SK-N-SH treated with all-trans-retinoic acid at 6 μM for 48 hours (cell line): ENCODE data around the gene KYAT1.
A peak's percentile ranks its signal among the peaks of the same experiment; 100 is the strongest.

Source experiments
- ATAC-seq: fragments of 200-7000 bp; cut with Tn5 transposase; 3 replicates; pipeline ENCODE4 v1.9.1; 2020; ENCODE audit warnings: mild to moderate bottlenecking, moderate library complexity
- ARNTL ChIP-seq: fragments of 450-650 bp; formaldehyde crosslinking; IDR thresholded peaks from 2 replicates; pipeline ENCODE4 v1.5.0; 2020; ENCODE audit warnings: low read depth, mild to moderate bottlenecking, moderate library complexity, borderline replicate concordance
- BACH2 ChIP-seq: fragments of 250-450 bp; sonication (Bioruptor Pico); IDR thresholded peaks from 2 replicates; pipeline ENCODE4 v1.9.0; 2021; ENCODE audit warnings: mild to moderate bottlenecking, borderline replicate concordance
- CSDC2 ChIP-seq: fragments of 250-450 bp; sonication (Bioruptor Pico); IDR thresholded peaks from 2 replicates; pipeline ENCODE4 v1.5.0; 2020; ENCODE audit warnings: mild to moderate bottlenecking, moderate library complexity
- CSRNP3 ChIP-seq: fragments of 250-450 bp; sonication (Bioruptor Pico); IDR thresholded peaks from 2 replicates; pipeline ENCODE4 v1.5.1; 2021; ENCODE audit warnings: mild to moderate bottlenecking, moderate library complexity
- ESRRG ChIP-seq: fragments of 250-450 bp; sonication (Bioruptor Pico); IDR thresholded peaks from 2 replicates; pipeline ENCODE4 v1.6.1; 2021; ENCODE audit warnings: mild to moderate bottlenecking
- GLIS3 ChIP-seq: fragments of 250-450 bp; sonication (Bioruptor Pico); IDR thresholded peaks from 2 replicates; pipeline ENCODE4 v1.5.0; 2020; ENCODE audit warnings: mild to moderate bottlenecking, moderate library complexity
- ISL1 ChIP-seq: fragments of 250-450 bp; sonication (Bioruptor Pico); IDR thresholded peaks from 2 replicates; pipeline ENCODE4 v2.1.2; 2022; ENCODE audit warnings: mild to moderate bottlenecking, moderate library complexity
- OSR1 ChIP-seq: fragments of 250-450 bp; sonication (Bioruptor Pico); IDR thresholded peaks from 2 replicates; pipeline ENCODE4 v1.8.0; 2022; ENCODE audit warnings: moderate library complexity, mild to moderate bottlenecking, inconsistent platforms
- POU6F1 ChIP-seq: fragments of 250-450 bp; sonication (Bioruptor Pico); IDR thresholded peaks from 2 replicates; pipeline ENCODE4 v1.8.0; 2021; ENCODE audit warnings: low read depth, mild to moderate bottlenecking, moderate library complexity, borderline replicate concordance
- PPARA ChIP-seq: fragments of 250-450 bp; sonication (Bioruptor Pico); IDR thresholded peaks from 2 replicates; pipeline ENCODE4 v1.5.0; 2020; ENCODE audit warnings: mild to moderate bottlenecking, borderline replicate concordance
- SNAI2 ChIP-seq: fragments of 250-450 bp; sonication (Bioruptor Pico); IDR thresholded peaks from 2 replicates; pipeline ENCODE4 v1.5.0; 2020; ENCODE audit warnings: mild to moderate bottlenecking, moderate library complexity
- TOX ChIP-seq: fragments of 250-450 bp; sonication (Bioruptor Pico); IDR thresholded peaks from 2 replicates; pipeline ENCODE4 v1.8.0; 2021; ENCODE audit warnings: mild to moderate bottlenecking, moderate library complexity, borderline replicate concordance
- ZC3H10 ChIP-seq: fragments of 250-450 bp; sonication (Bioruptor Pico); IDR thresholded peaks from 2 replicates; pipeline ENCODE4 v1.5.1; 2021; ENCODE audit warnings: mild to moderate bottlenecking, moderate library complexity
- ZFP3 ChIP-seq: fragments of 250-450 bp; sonication (Bioruptor Pico); IDR thresholded peaks from 2 replicates; pipeline ENCODE4 v1.5.0; 2020; ENCODE audit warnings: mild to moderate bottlenecking, moderate library complexity
- ZFP30 ChIP-seq: fragments of 450-650 bp; formaldehyde crosslinking; IDR thresholded peaks from 2 replicates; pipeline ENCODE4 v1.5.0; 2022; ENCODE audit warnings: mild to moderate bottlenecking, moderate library complexity
- ZNF565 ChIP-seq: fragments of 450-650 bp; formaldehyde crosslinking; conservative IDR thresholded peaks from 2 replicates; pipeline ENCODE4 v1.5.0; 2020; ENCODE audit warnings: low read depth, mild to moderate bottlenecking, moderate library complexity
- ZNF8 ChIP-seq: fragments of 450-650 bp; formaldehyde crosslinking; IDR thresholded peaks from 2 replicates; pipeline ENCODE4 v1.5.0; 2020; ENCODE audit warnings: mild to moderate bottlenecking, moderate library complexity
- TF ChIP-seq, protein P1 (sequence below): fragments of 250-450 bp; sonication (Bioruptor Pico); IDR thresholded peaks from 2 replicates; pipeline ENCODE4 v1.5.1; 2020; ENCODE audit warnings: low read depth, mild to moderate bottlenecking, moderate library complexity
- TF ChIP-seq, protein P2 (sequence below): fragments of 250-450 bp; sonication (Bioruptor Pico); IDR thresholded peaks from 2 replicates; pipeline ENCODE4 v1.8.0; 2020; ENCODE audit warnings: mild to moderate bottlenecking, moderate library complexity, borderline replicate concordance
- TF ChIP-seq, protein P3 (sequence below): fragments of 250-450 bp; sonication (Bioruptor Pico); IDR thresholded peaks from 2 replicates; pipeline ENCODE4 v1.5.0; 2020; ENCODE audit warnings: mild to moderate bottlenecking, moderate library complexity

Gene KYAT1

DNA sequence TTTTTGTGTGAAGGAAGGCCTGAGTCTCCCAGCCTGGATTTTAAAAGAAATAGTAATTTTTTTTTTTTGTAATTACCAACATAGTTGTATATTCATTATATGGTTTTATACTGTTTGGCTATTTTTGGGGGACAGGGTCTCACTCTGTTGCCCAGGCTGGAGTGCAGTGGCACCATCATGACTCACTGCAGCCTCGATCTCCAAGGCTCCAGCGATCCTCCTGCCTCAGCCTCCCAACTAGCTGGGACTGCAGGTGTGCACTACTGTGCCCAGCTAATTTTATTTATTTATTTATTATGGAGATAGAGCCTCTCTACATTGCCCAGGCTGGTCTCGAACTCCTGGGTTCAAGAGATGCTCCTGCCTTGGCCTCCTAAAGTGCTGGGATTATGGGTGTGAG lies 5.3 kb upstream of the KYAT1 start:
- TF ChIP-seq CSRNP3 (CRISPR knock-in tag) (no peak), GLIS3 (CRISPR knock-in tag) (no peak), SNAI2 (CRISPR knock-in tag) (no peak)
- ATAC-seq = no peak

- TF ChIP-seq ESRRG (CRISPR knock-in tag) (no peak), ZFP30 (CRISPR knock-in tag) (no peak), ZNF565 (CRISPR knock-in tag) (no peak), POU6F1 (CRISPR knock-in tag) (no peak)
- no peak for ATAC-seq
Measured at GRCh38 chr9:128886211-128886891, 4.6 kb upstream of the KYAT1 start.

- ATAC-seq = no peak
- TF ChIP-seq GLIS3 (CRISPR knock-in tag) = no peak
- TF ChIP-seq PPARA = no peak
- TF ChIP-seq ZC3H10 (CRISPR knock-in tag) = no peak
- no peak for TF ChIP-seq CSRNP3 (CRISPR knock-in tag)
- TF ChIP-seq ZFP3 (CRISPR knock-in tag) = no peak
- no peak for TF ChIP-seq OSR1 (CRISPR knock-in tag)
- TF ChIP-seq, protein P1, sequence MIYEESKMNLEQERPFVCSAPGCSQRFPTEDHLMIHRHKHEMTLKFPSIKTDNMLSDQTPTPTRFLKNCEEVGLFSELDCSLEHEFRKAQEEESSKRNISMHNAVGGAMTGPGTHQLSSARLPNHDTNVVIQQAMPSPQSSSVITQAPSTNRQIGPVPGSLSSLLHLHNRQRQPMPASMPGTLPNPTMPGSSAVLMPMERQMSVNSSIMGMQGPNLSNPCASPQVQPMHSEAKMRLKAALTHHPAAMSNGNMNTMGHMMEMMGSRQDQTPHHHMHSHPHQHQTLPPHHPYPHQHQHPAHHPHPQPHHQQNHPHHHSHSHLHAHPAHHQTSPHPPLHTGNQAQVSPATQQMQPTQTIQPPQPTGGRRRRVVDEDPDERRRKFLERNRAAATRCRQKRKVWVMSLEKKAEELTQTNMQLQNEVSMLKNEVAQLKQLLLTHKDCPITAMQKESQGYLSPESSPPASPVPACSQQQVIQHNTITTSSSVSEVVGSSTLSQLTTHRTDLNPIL (CRISPR knock-in tag) = no peak
- TF ChIP-seq ISL1 (CRISPR knock-in tag) = no peak
- no peak for TF ChIP-seq CSDC2 (CRISPR knock-in tag)
- TF ChIP-seq, all 23 proteins: peak for 0
Measured at GRCh38 chr9:128885798-128886197, 4.0 kb upstream of the KYAT1 start.

- no peak for TF ChIP-seq ZNF8 (CRISPR knock-in tag)
- TF ChIP-seq TOX = no peak
- no peak for TF ChIP-seq ARNTL (CRISPR knock-in tag)
- TF ChIP-seq OSR1 (CRISPR knock-in tag) = no peak
- TF ChIP-seq BACH2 (CRISPR knock-in tag) = no peak
- no peak for TF ChIP-seq ZFP30 (CRISPR knock-in tag)
- ATAC-seq = no peak
Measured at GRCh38 chr9:128885376-128885775, 3.6 kb upstream of the KYAT1 start.

DNA sequence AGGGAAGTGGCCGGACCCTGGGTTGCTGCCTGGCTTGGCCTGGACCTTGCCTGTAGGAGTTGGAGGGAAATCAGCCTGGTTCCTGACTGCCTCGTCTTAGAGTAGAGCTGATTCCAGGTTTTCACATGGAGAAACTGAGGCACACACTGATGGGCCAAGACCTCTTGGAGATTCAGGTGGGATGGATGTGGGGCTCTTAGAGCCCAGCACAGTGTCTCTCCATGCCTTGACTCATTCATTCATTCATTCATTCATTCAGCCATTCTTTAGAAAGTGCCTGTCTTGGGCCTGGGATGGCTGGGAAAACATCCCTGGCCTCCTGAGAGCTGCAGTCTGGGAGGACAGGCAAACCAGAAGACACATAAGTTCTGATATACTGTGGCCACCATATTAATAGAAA lies 2.4 kb upstream of the KYAT1 start:
- ATAC-seq = no peak
- TF ChIP-seq ZNF565 (CRISPR knock-in tag) = no peak

DNA sequence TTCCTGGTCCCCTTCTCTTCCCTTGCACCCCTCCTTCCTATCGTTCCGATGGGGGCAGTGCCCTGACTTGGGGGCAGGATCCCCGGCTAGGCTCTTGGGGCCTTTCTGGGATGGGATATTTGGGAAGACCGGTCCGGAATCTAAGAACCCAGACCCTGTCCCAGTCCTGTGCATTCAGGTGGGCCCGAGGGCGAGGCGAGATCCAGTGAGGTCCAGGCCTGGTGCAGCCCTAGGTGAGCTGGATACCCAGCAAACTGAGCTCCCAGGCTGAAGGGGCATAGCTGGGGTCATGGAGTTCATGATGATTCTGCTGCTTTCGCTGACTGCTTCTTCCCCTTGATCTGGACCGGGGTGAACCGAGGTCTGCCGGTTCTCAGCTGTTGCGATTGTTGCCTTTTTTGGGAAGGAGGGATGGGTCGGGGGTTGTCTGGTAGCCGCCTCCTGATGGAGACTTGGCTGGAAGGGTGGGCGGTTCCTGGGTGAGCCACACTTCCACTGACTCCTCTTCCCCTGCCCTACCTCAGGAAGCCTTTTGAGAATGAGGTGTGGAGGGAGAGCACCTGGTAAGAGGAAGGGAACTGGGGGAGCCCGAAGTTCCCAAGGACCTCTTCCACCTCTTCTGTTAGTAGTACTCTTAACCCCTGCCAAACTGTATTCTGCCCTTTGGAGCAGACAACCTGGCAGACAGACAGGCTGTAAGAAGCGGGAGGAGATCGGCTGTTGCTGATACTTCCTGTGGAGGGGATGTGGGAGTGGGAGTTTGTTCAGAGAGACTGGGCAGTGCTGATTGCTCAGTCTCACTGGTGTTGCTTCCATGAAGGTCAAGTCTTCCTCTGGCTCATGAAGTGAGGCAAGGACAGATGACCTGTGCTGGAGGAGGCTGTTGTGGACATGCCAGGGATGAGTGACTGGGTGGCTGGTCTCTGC lies 1.2 kb upstream of the KYAT1 start:
- ATAC-seq = peak; percentile 9
- no peak for TF ChIP-seq ZC3H10 (CRISPR knock-in tag)
- TF ChIP-seq SNAI2 (CRISPR knock-in tag) = no peak
- TF ChIP-seq PPARA = no peak
- TF ChIP-seq, protein P2, sequence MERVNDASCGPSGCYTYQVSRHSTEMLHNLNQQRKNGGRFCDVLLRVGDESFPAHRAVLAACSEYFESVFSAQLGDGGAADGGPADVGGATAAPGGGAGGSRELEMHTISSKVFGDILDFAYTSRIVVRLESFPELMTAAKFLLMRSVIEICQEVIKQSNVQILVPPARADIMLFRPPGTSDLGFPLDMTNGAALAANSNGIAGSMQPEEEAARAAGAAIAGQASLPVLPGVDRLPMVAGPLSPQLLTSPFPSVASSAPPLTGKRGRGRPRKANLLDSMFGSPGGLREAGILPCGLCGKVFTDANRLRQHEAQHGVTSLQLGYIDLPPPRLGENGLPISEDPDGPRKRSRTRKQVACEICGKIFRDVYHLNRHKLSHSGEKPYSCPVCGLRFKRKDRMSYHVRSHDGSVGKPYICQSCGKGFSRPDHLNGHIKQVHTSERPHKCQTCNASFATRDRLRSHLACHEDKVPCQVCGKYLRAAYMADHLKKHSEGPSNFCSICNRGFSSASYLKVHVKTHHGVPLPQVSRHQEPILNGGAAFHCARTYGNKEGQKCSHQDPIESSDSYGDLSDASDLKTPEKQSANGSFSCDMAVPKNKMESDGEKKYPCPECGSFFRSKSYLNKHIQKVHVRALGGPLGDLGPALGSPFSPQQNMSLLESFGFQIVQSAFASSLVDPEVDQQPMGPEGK (CRISPR knock-in tag) = no peak
- TF ChIP-seq ARNTL (CRISPR knock-in tag) = no peak
- TF ChIP-seq, protein P3, sequence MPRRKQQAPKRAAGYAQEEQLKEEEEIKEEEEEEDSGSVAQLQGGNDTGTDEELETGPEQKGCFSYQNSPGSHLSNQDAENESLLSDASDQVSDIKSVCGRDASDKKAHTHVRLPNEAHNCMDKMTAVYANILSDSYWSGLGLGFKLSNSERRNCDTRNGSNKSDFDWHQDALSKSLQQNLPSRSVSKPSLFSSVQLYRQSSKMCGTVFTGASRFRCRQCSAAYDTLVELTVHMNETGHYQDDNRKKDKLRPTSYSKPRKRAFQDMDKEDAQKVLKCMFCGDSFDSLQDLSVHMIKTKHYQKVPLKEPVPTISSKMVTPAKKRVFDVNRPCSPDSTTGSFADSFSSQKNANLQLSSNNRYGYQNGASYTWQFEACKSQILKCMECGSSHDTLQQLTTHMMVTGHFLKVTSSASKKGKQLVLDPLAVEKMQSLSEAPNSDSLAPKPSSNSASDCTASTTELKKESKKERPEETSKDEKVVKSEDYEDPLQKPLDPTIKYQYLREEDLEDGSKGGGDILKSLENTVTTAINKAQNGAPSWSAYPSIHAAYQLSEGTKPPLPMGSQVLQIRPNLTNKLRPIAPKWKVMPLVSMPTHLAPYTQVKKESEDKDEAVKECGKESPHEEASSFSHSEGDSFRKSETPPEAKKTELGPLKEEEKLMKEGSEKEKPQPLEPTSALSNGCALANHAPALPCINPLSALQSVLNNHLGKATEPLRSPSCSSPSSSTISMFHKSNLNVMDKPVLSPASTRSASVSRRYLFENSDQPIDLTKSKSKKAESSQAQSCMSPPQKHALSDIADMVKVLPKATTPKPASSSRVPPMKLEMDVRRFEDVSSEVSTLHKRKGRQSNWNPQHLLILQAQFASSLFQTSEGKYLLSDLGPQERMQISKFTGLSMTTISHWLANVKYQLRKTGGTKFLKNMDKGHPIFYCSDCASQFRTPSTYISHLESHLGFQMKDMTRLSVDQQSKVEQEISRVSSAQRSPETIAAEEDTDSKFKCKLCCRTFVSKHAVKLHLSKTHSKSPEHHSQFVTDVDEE (CRISPR knock-in tag) = no peak
- TF ChIP-seq GLIS3 (CRISPR knock-in tag) = no peak
